HG02943 (cell line): ENCODE data around the gene UCN.
"Not testable (repeated sequence)": the region's sequence is repeated elsewhere in the genome, so short reads cannot be mapped to it uniquely, and the experiment has no call there.

Source experiments
- ATAC-seq: cut with Tn5 transposase; IDR thresholded peaks from one replicate; pipeline ENCODE4 v1.9.1; 2021; ENCODE audit warnings: mild to moderate bottlenecking, low read depth, moderate library complexity; ENCODE audit not compliant: unreplicated experiment

Gene UCN

GRCh38 chr2:27290549-27290948, 17.7 kb downstream of the UCN start:
- ATAC-seq: no peak

DNA sequence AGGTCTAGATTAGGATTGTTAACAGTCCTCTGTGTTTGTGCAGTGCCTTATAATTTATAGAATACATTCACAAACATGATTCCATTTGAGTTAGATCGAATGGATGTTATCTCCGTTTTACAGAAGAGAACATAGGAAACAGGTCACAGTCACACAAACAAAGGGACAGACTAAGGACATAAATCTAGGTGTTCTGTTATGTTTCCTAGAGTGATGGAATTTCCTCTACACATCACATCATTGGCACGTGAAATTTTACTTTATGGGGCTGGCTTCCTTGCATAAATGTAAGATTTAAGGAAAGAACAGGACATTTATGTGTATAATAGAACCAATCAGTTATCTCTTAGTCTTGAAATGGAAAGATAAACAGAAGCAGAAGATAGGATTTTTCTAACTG, 19.6 kb downstream of the UCN start:
- no peak for ATAC-seq

GRCh38 chr2:27285481-27285880, 22.8 kb downstream of the UCN start:
- ATAC-seq: no peak

DNA sequence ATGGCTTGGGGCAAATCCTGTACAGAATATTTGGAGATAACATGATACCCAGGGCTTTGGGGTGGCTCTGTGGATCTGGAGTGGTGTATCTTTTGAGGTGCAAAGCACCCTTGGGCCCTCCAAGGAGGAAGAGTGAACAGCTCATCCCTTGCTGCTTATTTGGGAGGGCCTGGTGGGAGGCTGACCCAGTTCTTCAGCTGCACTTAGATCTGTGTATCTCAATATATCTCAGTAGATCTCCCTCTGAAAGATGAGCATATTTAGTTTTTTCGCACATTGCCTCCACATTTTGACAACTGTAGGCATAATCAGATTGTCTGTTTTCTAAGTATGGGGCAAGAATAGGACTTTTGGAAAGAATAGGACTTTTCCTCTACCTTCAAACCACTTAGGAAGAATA, 23.2 kb downstream of the UCN start:
- no peak for ATAC-seq

- ATAC-seq: no peak
Observed at GRCh38 chr2:27282892-27283291, 25.4 kb downstream of the UCN start.

DNA sequence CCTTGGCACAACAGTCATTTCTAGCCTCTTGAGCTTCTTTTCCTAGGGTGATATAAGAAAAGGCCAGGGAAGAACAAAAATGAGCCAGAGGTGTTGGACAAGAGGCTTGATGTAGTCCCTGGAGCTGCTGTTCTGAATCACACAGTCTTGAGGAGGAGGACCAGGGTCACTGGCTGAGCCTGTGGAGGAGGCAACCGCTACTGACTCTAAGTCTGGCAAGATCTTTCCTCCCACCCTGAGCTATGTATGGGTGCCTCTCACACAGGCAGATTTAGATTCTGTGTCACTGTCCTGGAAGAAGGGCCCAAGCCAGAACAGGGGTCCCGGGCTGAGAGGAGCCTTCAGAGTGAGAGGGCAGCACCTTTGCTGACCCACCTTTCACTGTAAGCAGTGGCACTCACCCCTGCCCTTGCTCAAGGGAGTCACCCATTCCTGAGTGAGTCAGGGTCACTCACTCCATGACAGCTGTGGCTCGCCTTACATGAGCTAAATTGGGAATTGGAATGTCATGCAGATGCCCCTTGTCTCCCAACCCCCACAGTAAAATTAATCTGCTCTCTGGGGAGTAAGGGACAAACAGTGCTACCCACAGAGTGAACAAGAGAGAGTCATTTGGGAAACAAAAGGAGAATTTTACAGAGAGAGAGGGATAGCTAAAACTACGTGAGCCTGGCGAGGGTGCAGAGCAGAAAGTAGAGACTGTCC, 26.2 kb downstream of the UCN start, which contains the start of gene TRIM54:
Gene TRIM54, plus strand, starts transcription at position 575 of the 705 bp plus-strand sequence. CDS start 303 bp downstream, outside the sequence.
- ATAC-seq: no peak

- ATAC-seq: no peak
Observed at GRCh38 chr2:27281442-27281841, 26.8 kb downstream of the UCN start.

DNA sequence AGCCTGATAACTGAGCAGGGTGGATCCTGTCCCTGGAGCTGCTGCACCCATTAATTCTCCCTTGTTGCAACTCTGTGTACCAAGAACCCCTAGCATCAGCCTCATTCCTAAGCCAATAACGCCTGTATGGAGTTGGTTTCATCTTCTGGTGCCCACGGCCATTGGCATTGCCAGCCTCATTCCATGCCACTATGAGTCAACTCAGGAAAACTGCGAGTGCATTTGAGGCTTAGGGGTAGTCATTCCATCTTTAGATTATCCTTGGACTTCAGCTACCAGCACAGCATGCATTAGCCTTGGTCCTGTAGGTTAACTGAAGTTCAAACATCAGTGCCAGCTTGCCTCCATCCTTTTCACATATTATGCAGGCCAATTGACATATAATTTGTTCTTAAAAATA, 27.4 kb downstream of the UCN start:
- no peak for ATAC-seq

- no peak for ATAC-seq
Observed at GRCh38 chr2:27278010-27278409, 30.2 kb downstream of the UCN start.

DNA sequence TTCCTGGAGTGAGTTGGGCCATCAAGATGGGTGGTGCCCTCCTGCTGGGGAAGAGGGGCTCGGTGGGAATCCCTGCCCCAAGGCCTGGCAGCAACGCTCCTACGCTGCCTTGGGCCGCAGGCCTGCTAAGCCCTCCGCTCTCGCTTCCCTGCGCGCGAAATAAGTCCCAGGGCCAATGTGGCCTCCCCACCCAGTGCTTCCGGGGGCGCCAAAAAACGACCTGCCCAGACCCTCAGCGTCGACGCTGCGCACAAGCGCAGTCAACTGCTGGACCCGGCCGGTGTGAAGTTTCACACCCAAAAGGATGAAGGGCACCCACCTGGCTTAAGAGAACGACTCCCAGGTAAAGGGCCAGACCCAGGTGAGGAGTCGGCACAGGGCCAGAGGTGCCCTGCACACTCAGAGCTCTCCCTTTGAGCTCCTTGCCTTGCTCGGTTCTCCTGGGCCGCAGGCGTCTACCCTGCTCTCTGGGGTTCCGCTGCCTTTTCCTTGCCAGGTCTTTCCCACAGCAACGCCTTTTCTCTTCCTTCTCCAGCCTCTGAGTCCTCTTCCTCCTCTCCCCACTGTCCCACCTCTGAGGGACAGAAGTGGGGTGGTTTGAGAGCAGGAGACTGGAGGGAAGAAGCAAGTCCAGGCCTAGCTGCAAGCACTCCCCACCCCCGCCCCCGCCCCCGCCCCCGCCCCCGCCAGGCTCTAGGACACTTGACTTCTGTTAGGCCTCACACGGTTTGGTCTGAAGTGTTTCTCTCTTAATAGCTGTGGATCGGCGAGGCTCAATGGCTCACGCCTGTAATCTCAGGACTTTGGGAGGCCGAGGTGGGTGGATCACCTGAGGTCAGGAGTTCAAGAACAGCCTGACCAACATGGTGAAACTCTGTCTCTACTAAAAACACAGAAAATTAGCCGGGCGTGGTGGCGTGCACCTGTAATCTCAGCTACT, 32.8 kb downstream of the UCN start, which contains the start of gene DNAJC5G:
Gene DNAJC5G, plus strand, starts transcription at position 223 of the 940 bp plus-strand sequence. CDS start 1,296 bp downstream, outside the sequence.
- no peak for ATAC-seq

GRCh38 chr2:27272537-27273522, 35.4 kb downstream of the UCN start:
- ATAC-seq: not testable (repeated sequence)

GRCh38 chr2:27271631-27272340, 36.5 kb downstream of the UCN start:
- ATAC-seq: no peak

- ATAC-seq: no peak
Observed at GRCh38 chr2:27270670-27271069, 37.6 kb downstream of the UCN start.

- ATAC-seq: no peak
Observed at GRCh38 chr2:27270131-27270530, 38.1 kb downstream of the UCN start.

DNA sequence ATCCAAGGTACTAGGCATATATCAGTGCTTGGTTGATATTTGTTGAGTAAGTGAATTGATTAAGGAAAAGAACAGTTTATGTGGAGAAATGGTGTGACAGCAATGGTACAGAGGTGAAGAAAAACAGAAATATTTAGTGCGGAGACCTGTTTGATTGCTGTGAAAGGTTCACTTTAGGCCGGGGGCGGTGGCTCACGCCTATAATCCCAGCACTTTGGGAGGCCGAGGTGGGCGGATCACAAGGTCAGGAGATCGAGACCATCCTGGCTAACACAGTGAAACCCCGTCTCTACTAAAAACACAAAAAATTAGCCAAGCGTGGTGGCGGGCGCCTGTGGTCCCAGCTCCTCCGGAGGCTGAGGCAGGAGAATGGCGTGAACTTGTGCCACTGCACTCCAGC, 39.9 kb downstream of the UCN start:
- not testable (repeated sequence) for ATAC-seq

GRCh38 chr2:27265536-27265870, 42.7 kb downstream of the UCN start:
- ATAC-seq: no peak

DNA sequence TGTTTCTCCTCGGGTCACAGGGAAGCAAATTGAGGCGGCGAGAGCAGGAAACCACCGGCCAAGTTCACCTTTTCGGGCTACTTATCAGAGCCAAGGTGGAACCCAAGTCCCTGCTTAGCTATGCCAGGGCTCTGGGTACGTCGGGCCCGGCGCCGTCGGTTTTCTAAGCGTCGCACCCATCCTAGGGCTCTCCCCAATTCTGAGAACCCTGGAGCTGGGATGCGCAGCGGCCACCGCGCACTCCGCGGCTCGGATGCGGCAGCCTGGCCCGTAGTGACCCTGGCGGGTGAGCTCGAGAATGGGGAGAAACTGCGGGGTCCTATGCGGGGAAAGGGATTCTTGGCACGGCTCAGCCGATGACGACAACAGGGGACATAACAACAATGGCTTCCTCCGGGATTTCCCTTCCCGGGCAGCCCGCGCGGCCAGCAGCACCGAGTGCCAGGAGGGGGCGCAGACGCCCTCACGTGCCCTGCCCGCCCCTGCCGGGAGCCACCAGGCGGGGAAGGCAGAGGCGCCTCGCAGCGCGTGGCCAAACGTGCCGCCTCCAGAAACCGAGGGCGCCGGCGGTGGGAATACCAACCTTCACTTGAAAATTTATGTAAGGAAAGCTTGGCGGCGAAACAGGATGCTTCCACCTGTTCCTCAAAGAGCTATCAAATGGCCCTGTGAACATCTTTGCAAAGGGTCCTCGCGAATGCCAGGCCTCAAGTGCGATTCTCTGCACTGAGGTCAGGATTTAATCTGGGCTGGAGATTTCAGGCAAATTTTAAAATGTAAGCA, 43.3 kb downstream of the UCN start:
- no peak for ATAC-seq

DNA sequence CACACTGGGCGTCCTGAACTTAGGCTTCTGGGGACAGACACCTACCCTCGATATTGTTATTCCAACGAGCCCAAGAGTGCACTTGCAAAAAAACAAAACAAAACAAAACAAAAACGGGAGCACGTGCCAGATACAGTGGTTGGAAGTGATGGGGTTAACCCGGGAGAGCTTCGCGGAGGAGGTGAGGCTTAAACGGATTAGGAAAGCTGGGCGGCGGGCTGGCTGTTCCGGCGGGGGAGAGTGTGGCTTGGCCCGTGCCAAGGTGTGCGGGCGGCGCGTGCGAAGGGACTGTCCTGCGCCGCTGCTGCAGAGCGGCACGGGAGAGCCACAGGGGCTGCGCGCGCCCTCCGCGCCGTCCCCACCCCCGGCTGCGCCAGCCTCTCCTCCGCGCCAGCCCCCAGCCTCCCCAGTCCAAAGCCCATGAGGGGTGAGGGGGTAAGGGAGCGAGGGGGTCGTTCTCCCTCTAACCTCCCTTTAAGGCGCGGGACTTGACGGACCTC, 43.9 kb downstream of the UCN start:
- ATAC-seq: no peak
